NCI-H187 (cell line): ENCODE results near the gene DNAJC2.
"Not testable (repeated sequence)": the region's sequence is repeated elsewhere in the genome, so short reads cannot be mapped to it uniquely, and the experiment has no call there.

Experiments
- DNase-seq, 2 experiments: peaks; one replicate each; lab custom pipeline; 2025; lab: John Stamatoyannopoulos, UW

Gene DNAJC2

GRCh38 chr7:103341466-103341865 is 3.1 kb downstream of the DNAJC2 start:
- DNase-seq, result no peak

- no peak for DNase-seq
Observed at GRCh38 chr7:103338864-103339263, 5.7 kb downstream of the DNAJC2 start.

- DNase-seq, result no peak
Observed at GRCh38 chr7:103336761-103337160, 7.8 kb downstream of the DNAJC2 start.

GRCh38 chr7:103325744-103326143 is 18.8 kb downstream of the DNAJC2 start:
- no peak for DNase-seq

- no peak for DNase-seq
Observed at GRCh38 chr7:103317009-103317408, 27.6 kb downstream of the DNAJC2 start.

GRCh38 chr7:103316380-103316941 is 28.1 kb downstream of the DNAJC2 start:
- DNase-seq, result no peak

GRCh38 chr7:103314852-103315251 is 29.7 kb downstream of the DNAJC2 start:
- no peak for DNase-seq

GRCh38 chr7:103307503-103308231 is 36.9 kb downstream of the DNAJC2 start:
- DNase-seq, result no peak

GRCh38 chr7:103301441-103301840 is 43.1 kb downstream of the DNAJC2 start:
- no peak for DNase-seq

GRCh38 chr7:103299660-103300059 is 44.9 kb downstream of the DNAJC2 start:
- no peak for DNase-seq

- DNase-seq, result no peak
Observed at GRCh38 chr7:103297837-103298179, 46.8 kb downstream of the DNAJC2 start.

- DNase-seq, result peak; percentile 91 to 95
Observed at GRCh38 chr7:103296901-103297836, 47.4 kb downstream of the DNAJC2 start, which contains the start of gene PMPCB. Gene PMPCB, plus strand, starts transcription at chr7:103297435. Its CDS starts 25 bp downstream, at chr7:103297460.

GRCh38 chr7:103293526-103293925 is 51.0 kb downstream of the DNAJC2 start:
- no peak for DNase-seq

GRCh38 chr7:103292122-103292521 is 52.4 kb downstream of the DNAJC2 start:
- no peak for DNase-seq

GRCh38 chr7:103282802-103283427 is 61.7 kb downstream of the DNAJC2 start:
- DNase-seq, result not testable (repeated sequence)

GRCh38 chr7:103280803-103281155 is 63.8 kb downstream of the DNAJC2 start:
- not testable (repeated sequence) for DNase-seq

- DNase-seq, result peak; percentile 69 to 71
Observed at GRCh38 chr7:103279963-103280802, 64.4 kb downstream of the DNAJC2 start.

GRCh38 chr7:103279636-103279962 is 65.0 kb downstream of the DNAJC2 start:
- peak in 1 of 2 experiments; percentile 38 for DNase-seq

GRCh38 chr7:103278195-103278594 is 66.4 kb downstream of the DNAJC2 start:
- not testable (repeated sequence) for DNase-seq

GRCh38 chr7:103274867-103275266 is 69.7 kb downstream of the DNAJC2 start:
- DNase-seq, result not testable (repeated sequence)

- not testable (repeated sequence) for DNase-seq
Observed at GRCh38 chr7:103273374-103273773, 71.2 kb downstream of the DNAJC2 start.
